Skeletal muscle tissue (tissue), 4 donors: ENCODE results near the gene GCHFR. TPM values are rescaled to one million over a fixed set of nuclear protein-coding genes. Genes with fewer than 3 reads are reported as not detected.
A peak's percentile ranks its signal among the peaks of the same experiment; 100 is the strongest.

Experiments
- H3K27ac ChIP-seq: one replicate; pipeline ENCODE4 v1.7.0; 2013; ENCODE audit warnings: mild to moderate bottlenecking, low read depth, low read length, inconsistent platforms
- H3K27me3 ChIP-seq, 3 donors: one replicate each; pipeline ENCODE4 v1.7.0; 2013; ENCODE audit warnings: low read length in 3 of 3; ENCODE audit not compliant: control insufficient read depth in 3 of 3, insufficient read depth in 3 of 3
- H3K36me3 ChIP-seq, 3 donors: one replicate each; pipeline ENCODE4 v1.7.0; 2013; ENCODE audit warnings: low read length in 3 of 3; ENCODE audit not compliant: control insufficient read depth in 3 of 3, insufficient read depth in 3 of 3
- H3K4me1 ChIP-seq, 3 donors: one replicate each; pipeline ENCODE4 v1.7.0; 2013; ENCODE audit warnings: low read length in 3 of 3, mild to moderate bottlenecking in 3 of 3; ENCODE audit not compliant: control insufficient read depth in 3 of 3, insufficient read depth in 3 of 3
- H3K4me3 ChIP-seq, 3 donors: one replicate each; pipeline ENCODE4 v1.7.0; 2013; ENCODE audit warnings: low read length in 3 of 3
- H3K9ac ChIP-seq, 3 donors: one replicate each; pipeline ENCODE4 v1.7.0; 2013; ENCODE audit warnings: low read length in 3 of 3, mild to moderate bottlenecking in 3 of 3, moderate library complexity in 2 of 3, low read depth in 1 of 3
- H3K9me3 ChIP-seq, 3 donors: one replicate each; pipeline ENCODE4 v1.7.0; 2013; ENCODE audit warnings: low read length in 3 of 3; ENCODE audit not compliant: control insufficient read depth in 3 of 3
- total RNA-seq: library from RNA; depleted of rRNA; stranded (reverse); fragments of >200 nt; gene quantifications from one replicate; pipeline ENCODE4 v1.2.3, GENCODE V29; 2014
- donor health status: Osteomylitis.

Gene GCHFR
- 1.6 TPM for total RNA-seq

DNA sequence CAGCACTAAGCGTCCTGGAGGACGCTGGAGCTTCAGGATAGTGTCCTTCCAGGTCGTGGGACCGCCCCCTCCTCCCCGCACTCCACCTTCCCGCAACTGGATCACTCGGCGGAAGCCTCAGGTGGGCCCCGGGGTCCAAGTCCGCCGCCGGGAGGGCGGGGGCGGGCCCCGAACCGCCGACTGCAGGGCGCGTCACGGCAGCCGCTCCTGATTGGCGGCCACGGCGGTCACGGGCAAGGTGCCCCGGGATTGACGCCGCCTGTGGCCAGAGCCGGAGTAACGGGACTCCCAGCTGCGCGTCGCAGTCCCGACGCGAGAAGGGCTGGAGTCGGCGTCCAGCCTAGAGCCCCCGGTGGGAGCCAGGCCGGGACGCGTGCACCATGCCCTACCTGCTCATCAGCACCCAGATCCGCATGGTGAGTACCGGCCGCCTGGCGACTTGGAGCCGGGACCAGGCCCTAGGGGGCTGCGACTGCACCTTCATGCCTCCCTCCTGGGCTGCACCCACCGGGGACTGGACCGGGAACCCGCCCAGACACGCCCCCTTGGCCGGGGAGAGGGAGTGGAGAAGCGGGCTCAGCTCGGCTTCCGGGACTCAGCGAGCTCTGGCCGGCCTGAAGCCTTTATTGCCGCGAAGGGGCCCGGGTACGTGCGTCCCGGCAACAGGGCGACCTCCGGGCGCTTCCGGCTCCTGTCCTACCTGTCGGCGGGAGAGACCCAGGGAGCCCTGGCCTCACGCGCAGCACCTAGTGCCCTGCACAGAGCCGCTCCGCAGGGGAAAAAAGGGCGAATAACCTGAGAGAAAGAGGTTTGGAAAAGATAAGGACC is at the start of gene GCHFR:
GCHFR (plus strand) TSS at position 268 of the 828 bp plus-strand sequence; CDS start at position 381, 113 bp downstream.
- Histone ChIP-seq H3K27me3 (no peaks in the 10 kb centered on the region), H3K9me3 (no peaks in the 10 kb centered on the region), H3K36me3 (peaks cover 3 to 9% (median 5%) of the 10 kb centered on the region in 3 donors), H3K4me3 (peak within 1 kb of the TSS; percentile 70 to 77 (median 75)), H3K27ac (peak within 1 kb of the TSS; percentile 30), H3K4me1 (peaks cover 22 to 38% (median 27%) of the 10 kb centered on the region in 3 donors), H3K9ac (peak within 1 kb of the TSS in 2 of 3 donors; percentile 59 to 75)

DNA sequence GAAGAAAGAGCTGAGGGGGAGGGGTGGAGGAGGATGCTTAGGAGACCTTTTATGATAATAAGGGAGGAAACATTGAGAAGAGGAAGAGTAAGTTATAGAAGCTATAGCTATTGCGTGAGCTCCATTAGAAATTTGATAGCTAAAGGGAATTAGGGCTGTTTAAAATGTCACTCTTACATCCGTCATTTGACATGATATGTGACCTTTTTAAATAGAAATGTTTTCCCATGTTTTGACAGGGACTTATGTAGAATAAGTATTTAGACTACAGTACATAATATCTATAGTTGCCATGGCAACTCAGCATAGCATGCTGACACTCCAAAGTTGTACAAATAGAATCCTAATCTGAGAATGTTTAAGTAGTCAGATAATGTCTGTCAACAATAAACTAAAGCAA is 49.7 kb upstream of the GCHFR start:
- no peaks in the 10 kb centered on the region for H3K27me3 ChIP-seq
- H3K9ac ChIP-seq: no peak overlapping the region
- no peak overlapping the region for H3K4me3 ChIP-seq
- no peaks in the 10 kb centered on the region for H3K9me3 ChIP-seq
- no peaks in the 10 kb centered on the region for H3K36me3 ChIP-seq
- no peaks in the 10 kb centered on the region for H3K4me1 ChIP-seq
- H3K27ac ChIP-seq: no peak overlapping the region

DNA sequence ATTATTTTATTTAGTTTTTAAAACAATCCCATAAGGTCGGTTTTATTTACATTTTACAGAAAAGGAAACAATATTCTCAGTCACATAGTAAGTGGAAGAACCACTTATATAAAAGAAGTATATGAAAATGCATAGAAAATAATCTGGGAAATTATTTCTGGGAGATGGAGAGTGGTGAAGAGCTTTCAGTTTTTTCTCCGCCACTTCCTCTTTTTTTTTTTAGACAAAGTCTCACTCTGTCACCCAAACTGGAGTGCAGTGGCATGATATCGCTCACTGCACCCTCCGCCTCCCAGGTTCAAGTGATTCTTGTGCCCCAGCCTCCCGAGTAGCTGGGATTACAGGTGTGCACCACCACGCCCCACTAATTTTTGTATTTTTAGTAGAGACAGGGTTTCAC is 47.7 kb upstream of the GCHFR start:
- Histone ChIP-seq H3K9ac (no peak overlapping the region), H3K4me3 (no peak overlapping the region), H3K4me1 (no peaks in the 10 kb centered on the region), H3K9me3 (no peaks in the 10 kb centered on the region), H3K36me3 (no peaks in the 10 kb centered on the region), H3K27me3 (no peaks in the 10 kb centered on the region), H3K27ac (no peak overlapping the region)

DNA sequence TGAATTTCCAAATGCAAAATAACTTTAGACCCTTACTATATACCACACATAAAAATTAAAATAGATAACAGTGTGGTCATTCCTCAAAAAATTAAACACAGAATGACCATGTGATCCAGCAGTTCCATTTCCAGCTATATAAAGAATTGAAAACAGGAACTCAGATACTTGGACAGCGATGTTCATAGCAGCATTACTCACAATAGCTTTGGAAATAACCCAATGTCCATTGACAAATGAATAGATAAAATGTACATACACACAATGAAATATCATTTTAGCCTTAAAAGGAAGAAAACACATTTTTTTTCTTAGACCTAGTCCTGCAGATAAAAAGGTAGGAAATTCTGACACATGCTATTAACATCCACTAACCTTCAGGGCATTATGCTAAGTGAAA is 42.2 kb upstream of the GCHFR start:
- no peaks in the 10 kb centered on the region for H3K4me1 ChIP-seq
- H3K27me3 ChIP-seq: no peaks in the 10 kb centered on the region
- no peak overlapping the region for H3K9ac ChIP-seq
- no peaks in the 10 kb centered on the region for H3K9me3 ChIP-seq
- no peaks in the 10 kb centered on the region for H3K36me3 ChIP-seq
- H3K27ac ChIP-seq: no peak overlapping the region
- H3K4me3 ChIP-seq: no peak overlapping the region

DNA sequence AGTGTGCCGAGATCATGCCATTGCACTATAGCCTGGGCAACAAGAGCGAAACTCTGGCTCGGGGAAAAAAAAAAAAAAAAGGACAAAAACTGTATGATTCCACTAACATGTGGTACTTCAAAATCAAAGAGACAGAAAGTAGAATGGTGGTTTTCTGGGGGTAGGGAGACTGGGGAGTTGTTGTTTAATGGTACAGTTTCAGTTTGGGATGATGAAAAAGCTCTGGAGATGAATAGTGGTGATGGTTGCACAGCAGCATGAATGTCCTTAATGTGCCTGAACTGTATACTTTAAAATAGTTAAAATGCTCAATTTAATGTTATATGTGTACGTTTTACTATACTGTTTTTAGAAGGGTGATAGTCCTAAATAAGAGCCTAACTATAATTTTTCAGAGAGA is 41.5 kb upstream of the GCHFR start:
- no peak overlapping the region for H3K9ac ChIP-seq
- no peaks in the 10 kb centered on the region for H3K27me3 ChIP-seq
- H3K36me3 ChIP-seq: no peaks in the 10 kb centered on the region
- no peaks in the 10 kb centered on the region for H3K4me1 ChIP-seq
- no peak overlapping the region for H3K4me3 ChIP-seq
- H3K27ac ChIP-seq: no peak overlapping the region
- no peaks in the 10 kb centered on the region for H3K9me3 ChIP-seq

DNA sequence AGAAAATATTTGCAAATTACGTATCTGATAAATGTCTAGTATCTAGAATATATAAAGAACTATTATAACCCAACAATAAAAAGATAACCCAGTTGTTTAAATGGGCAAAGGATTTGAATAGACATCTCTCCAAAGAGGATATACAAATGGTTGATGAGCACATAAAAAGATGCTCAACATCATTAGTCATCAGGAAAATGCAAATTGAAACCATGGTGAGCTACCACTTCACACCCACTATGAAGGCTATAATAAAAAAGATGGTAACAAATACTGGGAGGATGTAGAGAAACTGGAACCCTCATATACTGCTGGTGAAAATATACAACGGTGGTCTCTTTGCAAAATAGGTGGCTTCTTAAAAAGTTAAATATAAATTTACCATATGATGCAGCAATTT is 40.9 kb upstream of the GCHFR start:
- H3K9ac ChIP-seq: no peak overlapping the region
- no peaks in the 10 kb centered on the region for H3K4me1 ChIP-seq
- H3K27me3 ChIP-seq: no peaks in the 10 kb centered on the region
- H3K4me3 ChIP-seq: no peak overlapping the region
- no peak overlapping the region for H3K27ac ChIP-seq
- no peaks in the 10 kb centered on the region for H3K36me3 ChIP-seq
- no peaks in the 10 kb centered on the region for H3K9me3 ChIP-seq

DNA sequence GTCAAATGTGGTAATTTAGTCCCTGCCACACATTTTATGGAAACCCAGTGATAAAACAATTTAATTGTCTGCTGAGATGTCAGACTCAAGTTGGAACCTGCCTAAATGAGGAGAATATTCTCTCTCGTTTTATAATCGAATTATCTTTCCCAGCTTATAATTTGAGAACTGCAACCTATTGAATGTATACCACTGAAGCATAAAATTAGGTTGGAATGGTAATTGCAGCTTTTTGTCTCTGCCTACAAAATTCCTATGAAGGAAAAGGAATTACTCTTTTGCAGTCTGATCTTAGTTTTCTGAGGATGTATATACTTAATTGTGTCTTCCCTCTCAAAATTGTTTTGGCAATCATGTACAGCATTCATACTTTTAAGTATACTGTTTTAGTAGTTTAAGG is 39.9 kb upstream of the GCHFR start:
- no peak overlapping the region for H3K9ac ChIP-seq
- H3K4me3 ChIP-seq: no peak overlapping the region
- no peaks in the 10 kb centered on the region for H3K4me1 ChIP-seq
- H3K27ac ChIP-seq: no peak overlapping the region
- H3K9me3 ChIP-seq: no peaks in the 10 kb centered on the region
- no peaks in the 10 kb centered on the region for H3K36me3 ChIP-seq
- no peaks in the 10 kb centered on the region for H3K27me3 ChIP-seq

DNA sequence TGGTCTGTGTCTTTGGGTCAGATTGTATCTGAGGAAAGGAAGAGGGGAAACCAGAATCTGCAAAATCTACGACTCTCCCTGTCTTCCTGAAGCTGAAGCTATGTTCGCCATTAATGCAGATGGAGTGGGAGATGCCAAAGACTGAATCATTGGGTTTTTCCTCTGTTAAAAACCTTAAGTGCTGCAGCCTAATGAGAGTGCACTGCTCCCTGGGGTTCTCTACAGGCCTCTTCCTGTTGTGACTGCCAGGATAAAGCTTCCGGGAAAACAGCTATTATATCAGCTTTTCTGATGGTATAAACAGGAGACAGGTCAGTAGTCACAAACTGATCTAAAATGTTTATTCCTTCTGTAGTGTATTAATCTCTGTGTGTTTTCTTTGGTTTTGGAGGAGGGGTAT is 32.8 kb upstream of the GCHFR start:
- Histone ChIP-seq H3K27me3 (no peaks in the 10 kb centered on the region), H3K9ac (no peak overlapping the region), H3K4me1 (no peaks in the 10 kb centered on the region), H3K27ac (peak overlapping the region; percentile 23), H3K36me3 (peaks cover 11 to 20% (median 18%) of the 10 kb centered on the region in 3 donors), H3K9me3 (no peaks in the 10 kb centered on the region), H3K4me3 (no peak overlapping the region)

DNA sequence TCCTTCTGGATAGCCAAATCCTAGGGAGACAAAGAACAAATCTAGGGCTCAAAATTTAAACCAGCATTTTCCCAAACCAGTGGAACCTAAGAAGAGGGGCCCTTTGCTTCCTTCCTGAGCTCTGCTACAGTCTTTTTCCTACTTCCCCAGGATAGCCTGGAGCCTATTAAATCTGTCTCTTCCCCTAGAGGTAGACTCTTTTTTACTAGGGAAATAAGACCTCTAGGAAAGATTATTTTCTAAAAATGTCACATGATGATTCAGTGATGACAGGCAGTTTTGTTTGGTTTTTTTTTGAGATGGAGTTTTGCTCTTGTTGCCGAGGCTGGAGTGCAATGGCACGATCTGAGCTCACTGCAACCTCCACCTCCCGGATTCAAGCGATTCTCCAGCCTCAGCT is 27.3 kb upstream of the GCHFR start:
- no peak overlapping the region for H3K4me3 ChIP-seq
- H3K36me3 ChIP-seq: peaks cover 38 to 58% (median 55%) of the 10 kb centered on the region in 3 donors
- H3K27me3 ChIP-seq: no peaks in the 10 kb centered on the region
- no peak overlapping the region for H3K27ac ChIP-seq
- peaks cover 0 to 6% (median 3%) of the 10 kb centered on the region in 3 donors for H3K4me1 ChIP-seq
- H3K9ac ChIP-seq: no peak overlapping the region
- no peaks in the 10 kb centered on the region for H3K9me3 ChIP-seq

DNA sequence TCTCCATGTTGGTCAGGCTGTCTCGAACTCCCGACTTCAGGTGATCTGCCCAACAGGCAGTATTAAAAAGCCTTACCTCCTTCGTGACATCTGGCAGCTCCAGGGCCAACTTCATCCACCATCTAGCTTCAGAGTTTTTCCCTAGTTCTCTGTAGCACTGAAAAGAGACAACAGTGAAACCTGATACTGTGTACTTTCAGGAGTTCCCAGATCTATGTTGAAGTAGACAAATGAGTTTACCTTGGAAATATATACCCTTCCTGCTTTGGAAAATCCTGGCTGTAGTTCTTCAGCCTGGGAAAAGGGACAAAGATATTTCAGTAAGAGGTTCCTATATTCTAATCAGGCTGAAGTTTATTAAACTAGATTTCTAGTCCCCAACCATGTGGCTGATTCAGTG is 26.8 kb upstream of the GCHFR start:
- Histone ChIP-seq H3K9ac (no peak overlapping the region), H3K9me3 (no peaks in the 10 kb centered on the region), H3K4me3 (no peak overlapping the region), H3K4me1 (peaks cover 0 to 6% (median 3%) of the 10 kb centered on the region in 3 donors), H3K27me3 (no peaks in the 10 kb centered on the region), H3K36me3 (peaks cover 38 to 58% (median 56%) of the 10 kb centered on the region in 3 donors), H3K27ac (no peak overlapping the region)
